ENCODE results near the gene DGKI. TPM values are rescaled to one million over a fixed set of nuclear protein-coding genes. Genes with fewer than 3 reads are reported as not detected.

The DGKI gene
- total RNA-seq, 4 donors from 2014 or later: 0.64 to 1.2 (median 1.00) TPM; not detected in 1

GRCh38 chr7:137717811-137718271 is 128.9 kb downstream of the DGKI start:
- in situ Hi-C loops (cut with MboI; ENCODE audit: low pct_ligation_motif_present in 1 of 4, low pct_unique_long_range_greater_than_20kb in 1 of 4, low sequenced_read_pairs in 3 of 4): no loop called here
- H3K4me3 ChIP-seq: no peak overlapping the region
- DNase-seq: no peak
- H3K27me3 ChIP-seq: no peaks in the 10 kb centered on the region
- TF ChIP-seq EP300 (IDR thresholded peaks at IDR 0.05; ENCODE audit: low read depth) (no peak), POLR2AphosphoS5 (IDR thresholded peaks at IDR 0.05) (no peak), POLR2A (IDR thresholded peaks at IDR 0.05) (no peak)
- TF ChIP-seq, protein P1, sequence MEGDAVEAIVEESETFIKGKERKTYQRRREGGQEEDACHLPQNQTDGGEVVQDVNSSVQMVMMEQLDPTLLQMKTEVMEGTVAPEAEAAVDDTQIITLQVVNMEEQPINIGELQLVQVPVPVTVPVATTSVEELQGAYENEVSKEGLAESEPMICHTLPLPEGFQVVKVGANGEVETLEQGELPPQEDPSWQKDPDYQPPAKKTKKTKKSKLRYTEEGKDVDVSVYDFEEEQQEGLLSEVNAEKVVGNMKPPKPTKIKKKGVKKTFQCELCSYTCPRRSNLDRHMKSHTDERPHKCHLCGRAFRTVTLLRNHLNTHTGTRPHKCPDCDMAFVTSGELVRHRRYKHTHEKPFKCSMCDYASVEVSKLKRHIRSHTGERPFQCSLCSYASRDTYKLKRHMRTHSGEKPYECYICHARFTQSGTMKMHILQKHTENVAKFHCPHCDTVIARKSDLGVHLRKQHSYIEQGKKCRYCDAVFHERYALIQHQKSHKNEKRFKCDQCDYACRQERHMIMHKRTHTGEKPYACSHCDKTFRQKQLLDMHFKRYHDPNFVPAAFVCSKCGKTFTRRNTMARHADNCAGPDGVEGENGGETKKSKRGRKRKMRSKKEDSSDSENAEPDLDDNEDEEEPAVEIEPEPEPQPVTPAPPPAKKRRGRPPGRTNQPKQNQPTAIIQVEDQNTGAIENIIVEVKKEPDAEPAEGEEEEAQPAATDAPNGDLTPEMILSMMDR (IDR thresholded peaks at IDR 0.05): no peak
- H3K4me1 ChIP-seq: no peaks in the 10 kb centered on the region
- no peak overlapping the region for H3K27ac ChIP-seq
- no peaks in the 10 kb centered on the region for H3K36me3 ChIP-seq
- 40 to 69% methylated on average over 1 to 7 of the region's 7 CpGs for WGBS, 2 donors (ENCODE audit: low coverage in 1 of 2)
- no peaks in the 10 kb centered on the region for H3K9me3 ChIP-seq
- intact Hi-C loops (cut with DNase I; ENCODE audit: low total_unique reads): no loop called here

GRCh38 chr7:137717045-137717444 is 129.7 kb downstream of the DGKI start:
- H3K27me3 ChIP-seq: no peaks in the 10 kb centered on the region
- H3K27ac ChIP-seq: no peak overlapping the region
- no peak for DNase-seq
- in situ Hi-C loops (cut with MboI; ENCODE audit: low pct_ligation_motif_present in 1 of 4, low pct_unique_long_range_greater_than_20kb in 1 of 4, low sequenced_read_pairs in 3 of 4): no loop called here
- H3K36me3 ChIP-seq: no peaks in the 10 kb centered on the region
- no peak for TF ChIP-seq POLR2AphosphoS5 (IDR thresholded peaks at IDR 0.05)
- TF ChIP-seq, protein P1 (IDR thresholded peaks at IDR 0.05): no peak
- TF ChIP-seq POLR2A (IDR thresholded peaks at IDR 0.05): no peak
- no peak for TF ChIP-seq EP300 (IDR thresholded peaks at IDR 0.05; ENCODE audit: low read depth)
- 38 to 42% methylated on average over 3 of the region's 3 CpGs for WGBS, 2 donors (ENCODE audit: low coverage in 1 of 2)
- no peaks in the 10 kb centered on the region for H3K9me3 ChIP-seq
- no peak overlapping the region for H3K4me3 ChIP-seq
- intact Hi-C loops (cut with DNase I; ENCODE audit: low total_unique reads): no loop called here
- no peaks in the 10 kb centered on the region for H3K4me1 ChIP-seq

GRCh38 chr7:137716061-137716460 is 130.7 kb downstream of the DGKI start:
- intact Hi-C loops (cut with DNase I; ENCODE audit: low total_unique reads): no loop called here

DNA sequence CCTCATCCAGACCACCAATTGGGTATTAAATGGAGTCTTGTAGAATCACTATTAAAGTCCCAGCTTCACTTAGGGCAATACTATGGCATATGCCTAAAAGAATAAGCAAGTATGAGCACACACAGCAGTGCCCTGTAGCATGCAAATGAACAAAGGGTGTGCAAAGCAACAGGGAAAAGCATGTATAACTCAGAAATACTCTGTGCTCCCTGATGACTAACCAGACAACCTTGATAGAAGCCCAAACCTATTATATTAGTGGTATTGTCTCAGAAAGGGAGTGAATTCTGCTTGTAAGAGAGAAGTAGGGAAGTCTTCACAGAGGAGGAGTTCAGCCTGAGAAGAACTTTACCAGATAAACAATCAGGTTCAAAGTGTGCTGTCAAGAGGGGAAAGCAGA is 131.2 kb downstream of the DGKI start:
- H3K4me1 ChIP-seq: no peaks in the 10 kb centered on the region
- no peaks in the 10 kb centered on the region for H3K36me3 ChIP-seq
- H3K4me3 ChIP-seq: no peak overlapping the region
- in situ Hi-C loops (cut with MboI; ENCODE audit: low pct_ligation_motif_present in 1 of 4, low pct_unique_long_range_greater_than_20kb in 1 of 4, low sequenced_read_pairs in 3 of 4) (no loop called here), intact Hi-C loops (cut with DNase I; ENCODE audit: low total_unique reads) (no loop called here)
- H3K27me3 ChIP-seq: no peaks in the 10 kb centered on the region
- DNase-seq: no peak
- TF ChIP-seq EP300 (IDR thresholded peaks at IDR 0.05; ENCODE audit: low read depth) (no peak), POLR2AphosphoS5 (IDR thresholded peaks at IDR 0.05) (no peak), POLR2A (IDR thresholded peaks at IDR 0.05) (no peak)
- TF ChIP-seq, protein P1 (IDR thresholded peaks at IDR 0.05): no peak
- H3K27ac ChIP-seq: no peak overlapping the region
- no peaks in the 10 kb centered on the region for H3K9me3 ChIP-seq

More at GRCh38 chr7:137716061-137716460, 130.7 kb downstream of the DGKI start:
- DNase-seq: no peak
- Histone ChIP-seq H3K36me3 (no peaks in the 10 kb centered on the region), H3K4me3 (no peak overlapping the region), H3K27me3 (no peaks in the 10 kb centered on the region), H3K4me1 (no peaks in the 10 kb centered on the region), H3K9me3 (no peaks in the 10 kb centered on the region), H3K27ac (no peak overlapping the region)
- in situ Hi-C loops (cut with MboI; ENCODE audit: low pct_ligation_motif_present in 1 of 4, low pct_unique_long_range_greater_than_20kb in 1 of 4, low sequenced_read_pairs in 3 of 4): no loop called here
- TF ChIP-seq POLR2A (IDR thresholded peaks at IDR 0.05) (no peak), EP300 (IDR thresholded peaks at IDR 0.05; ENCODE audit: low read depth) (no peak), POLR2AphosphoS5 (IDR thresholded peaks at IDR 0.05) (no peak)
- TF ChIP-seq, protein P1 (IDR thresholded peaks at IDR 0.05): no peak
- 69 to 78% methylated on average over 5 of the region's 5 CpGs for WGBS, 2 donors (ENCODE audit: low coverage in 1 of 2)
